OCI-M2 (cell line): ENCODE results near the gene UBFD1.
"Not testable (repeated sequence)": the region's sequence is repeated elsewhere in the genome, so short reads cannot be mapped to it uniquely, and the experiment has no call there.

Source experiments
- DNase-seq: peaks from one replicate; lab custom pipeline; 2025; ENCODE audit not compliant: unreplicated experiment; lab: John Stamatoyannopoulos, UW

The UBFD1 gene

GRCh38 chr16:23556881-23557778 is at the start of gene UBFD1, which contains the start of gene EARS2:
TSS of gene UBFD1 (plus strand) at chr16:23557727. CDS start at chr16:23557743, 16 bp downstream.
TSS of gene EARS2 (minus strand) at chr16:23557350. CDS start at chr16:23557343, 7 bp downstream.
- peak; percentile 81 for DNase-seq

- DNase-seq: no peak
Observed at GRCh38 chr16:23508589-23509440, 48.7 kb upstream of the UBFD1 start.

GRCh38 chr16:23509441-23509754 is 48.1 kb upstream of the UBFD1 start:
- DNase-seq: no peak

GRCh38 chr16:23509782-23510163 is 47.8 kb upstream of the UBFD1 start:
- DNase-seq: no peak

GRCh38 chr16:23510164-23510914 is 47.2 kb upstream of the UBFD1 start, which contains the start of gene GGA2:
TSS of gene GGA2 (minus strand) at chr16:23510494. CDS start at chr16:23510411, 83 bp downstream.
- peak; percentile 14 for DNase-seq

- DNase-seq: not testable (repeated sequence)
Observed at GRCh38 chr16:23510915-23511270, 46.6 kb upstream of the UBFD1 start.

- DNase-seq: no peak
Observed at GRCh38 chr16:23511731-23512130, 45.8 kb upstream of the UBFD1 start.

GRCh38 chr16:23512168-23512695 is 45.3 kb upstream of the UBFD1 start:
- DNase-seq: no peak

GRCh38 chr16:23514381-23515152 is 43.0 kb upstream of the UBFD1 start:
- DNase-seq: no peak

- DNase-seq: no peak
Observed at GRCh38 chr16:23515881-23516280, 41.6 kb upstream of the UBFD1 start.

GRCh38 chr16:23516366-23517137 is 41.0 kb upstream of the UBFD1 start:
- DNase-seq: no peak

GRCh38 chr16:23518435-23518891 is 39.1 kb upstream of the UBFD1 start:
- no peak for DNase-seq

- no peak for DNase-seq
Observed at GRCh38 chr16:23519282-23519681, 38.2 kb upstream of the UBFD1 start.

- DNase-seq: no peak
Observed at GRCh38 chr16:23520500-23520899, 37.0 kb upstream of the UBFD1 start.

GRCh38 chr16:23521037-23521743 is 36.3 kb upstream of the UBFD1 start:
- DNase-seq: no peak

- DNase-seq: no peak
Observed at GRCh38 chr16:23521965-23522364, 35.6 kb upstream of the UBFD1 start.

- DNase-seq: no peak
Observed at GRCh38 chr16:23523321-23523720, 34.2 kb upstream of the UBFD1 start.

GRCh38 chr16:23523876-23524385 is 33.6 kb upstream of the UBFD1 start:
- DNase-seq: no peak
